ENCODE measurements around the gene TIGD2. TPM values are rescaled to one million over a fixed set of nuclear protein-coding genes. Genes with fewer than 3 reads are reported as not detected.
A peak's percentile ranks its signal among the peaks of the same experiment; 100 is the strongest.

TIGD2 gene
- total and polyA plus RNA-seq, 9 of the 15 experiments (the other 6 are each of a cell fraction or from before 2014, with no cell fraction given): 3.6 to 15.0 (median 9.8) TPM

GRCh38 chr4:89110986-89111832 lies at the start of gene TIGD2 (continued):
- peak; percentile 91 for TF ChIP-seq SAFB (IDR thresholded peaks at IDR 0.05; ENCODE audit: borderline replicate concordance, low read depth, low read length)
- no peak for TF ChIP-seq ZNF124 (CRISPR knock-in tag; IDR thresholded peaks at IDR 0.05)
- peak; percentile 34 to 79; a peak in 3 of 4 replicates for TF ChIP-seq NONO (IDR thresholded peaks at IDR 0.05; ENCODE audit: low read depth in 2 of 2, low read length in 1 of 2)
- TF ChIP-seq KDM2B (CRISPR knock-in tag; IDR thresholded peaks at IDR 0.05): 0 out of 2 replicates have a peak, but pooled peaks have one; percentile 47
- TF ChIP-seq ATF7 (IDR thresholded peaks at IDR 0.05): peak; percentile 46; the same call in 1 of the 2 replicates
- no peak for TF ChIP-seq PBX2 (CRISPR knock-in tag; IDR thresholded peaks at IDR 0.05; ENCODE audit: low read depth)
- no peak for TF ChIP-seq PBX2 (tag; conservative IDR thresholded peaks at IDR 0.05; ENCODE audit: low read depth)
- TF ChIP-seq MCM3 (IDR thresholded peaks at IDR 0.05): no peak
- peak; percentile 56 for TF ChIP-seq BHLHE40 (IDR thresholded peaks at IDR 0.05; ENCODE audit: low read length)
- TF ChIP-seq TBL1XR1 (IDR thresholded peaks at IDR 0.05; ENCODE audit: low read length in 2 of 2): no peak
- peak; percentile 68 to 78; a peak in 2 of 4 replicates for TF ChIP-seq UBTF (IDR thresholded peaks at IDR 0.05; ENCODE audit: borderline replicate concordance in 1 of 2, low read depth in 2 of 2, low read length in 2 of 2)
- no peak for TF ChIP-seq ELK3 (CRISPR knock-in tag; IDR thresholded peaks at IDR 0.05)
- TF ChIP-seq PTTG1 (tag; IDR thresholded peaks at IDR 0.05; ENCODE audit: low read depth): no peak
- no peak for TF ChIP-seq ZBTB26 (CRISPR knock-in tag; IDR thresholded peaks at IDR 0.05)
- TF ChIP-seq ZNF785 (CRISPR knock-in tag; IDR thresholded peaks at IDR 0.05): no peak
- TF ChIP-seq XRCC4 (IDR thresholded peaks at IDR 0.05; ENCODE audit: extremely low read depth, insufficient read depth, insufficient read length): no peak
- no peak; the same call in 1 of the 2 replicates for TF ChIP-seq ZNF274 (IDR thresholded peaks at IDR 0.05; ENCODE audit: borderline replicate concordance, low read depth, low read length)
- peak; percentile 27; the same call in 1 of the 2 replicates for TF ChIP-seq NBN (IDR thresholded peaks at IDR 0.05; ENCODE audit: low read depth)
